Vagina (tissue), 2 donors: ENCODE data around the gene CSNK1D. TPM values are rescaled to one million over a fixed set of nuclear protein-coding genes. Genes with fewer than 3 reads are reported as not detected.

Experiments
- DNase-seq, 2 donors: peaks; one replicate each; pipeline ENCODE4 v3.0.0-alpha.2; 2017; ENCODE audit errors: extremely low spot score in 2 of 2
- H3K27ac ChIP-seq: fragments of 200-600 bp; sonication (generic); one replicate; pipeline ENCODE4 v1.5.1; 2019
- H3K27me3 ChIP-seq: fragments of 200-600 bp; sonication (generic); one replicate; pipeline ENCODE4 v1.5.1; 2019
- H3K36me3 ChIP-seq, 2 donors: fragments of 200-600 bp; sonication (generic); one replicate each; pipeline ENCODE4 v1.5.1; 2017 to 2019
- H3K4me1 ChIP-seq: fragments of 200-600 bp; sonication (generic); one replicate; pipeline ENCODE4 v1.5.1; 2019
- H3K4me3 ChIP-seq, 2 donors: fragments of 200-600 bp; sonication (generic); 1 replicate in 1 of 2; 2 replicates in 1 of 2; pipeline ENCODE4 v1.5.1; 2016 to 2019
- H3K9me3 ChIP-seq: fragments of 200-600 bp; sonication (generic); one replicate; pipeline ENCODE4 v1.5.1; 2019
- POLR2A ChIP-seq, 2 donors: fragments of 450-650 bp; IDR thresholded peaks; one replicate each; pipeline ENCODE4 v1.6.1; 2017; ENCODE audit warnings: antibody characterized with exemption in 2 of 2, mild to moderate bottlenecking in 2 of 2, moderate library complexity in 2 of 2
- POLR2AphosphoS5 ChIP-seq, 2 donors: sonication (generic); formaldehyde crosslinking; IDR thresholded peaks; one replicate each; pipeline ENCODE4 v1.9.0; 2017; ENCODE audit warnings: antibody characterized with exemption in 2 of 2, mild to moderate bottlenecking in 2 of 2, low read depth in 1 of 2; ENCODE audit not compliant: insufficient read depth in 1 of 2
- intact Hi-C: fragments of 100-400 bp; cut with DNase I; formaldehyde crosslinking; loops from one replicate; pipeline ENCODE4 v1.15.1; 2023
- total RNA-seq: library from RNA; depleted of rRNA; stranded (reverse); fragments of >200 nt; gene quantifications from one replicate; pipeline ENCODE4 v1.2.3, GENCODE V29; 2016
- TF ChIP-seq, protein P1 (sequence below), 3 experiments: fragments of 450-650 bp in 2 of 3; fragments of 200-600 bp in 1 of 3; sonication (generic) in 1 of 3; IDR thresholded peaks; one replicate each; pipeline ENCODE4 v1.5.1; 2017 to 2019; ENCODE audit warnings: antibody characterized with exemption in 3 of 3, mild to moderate bottlenecking in 2 of 3, moderate library complexity in 2 of 3

Gene CSNK1D
- total RNA-seq, 1 donor from 2014 or later: 67.8 TPM

DNA sequence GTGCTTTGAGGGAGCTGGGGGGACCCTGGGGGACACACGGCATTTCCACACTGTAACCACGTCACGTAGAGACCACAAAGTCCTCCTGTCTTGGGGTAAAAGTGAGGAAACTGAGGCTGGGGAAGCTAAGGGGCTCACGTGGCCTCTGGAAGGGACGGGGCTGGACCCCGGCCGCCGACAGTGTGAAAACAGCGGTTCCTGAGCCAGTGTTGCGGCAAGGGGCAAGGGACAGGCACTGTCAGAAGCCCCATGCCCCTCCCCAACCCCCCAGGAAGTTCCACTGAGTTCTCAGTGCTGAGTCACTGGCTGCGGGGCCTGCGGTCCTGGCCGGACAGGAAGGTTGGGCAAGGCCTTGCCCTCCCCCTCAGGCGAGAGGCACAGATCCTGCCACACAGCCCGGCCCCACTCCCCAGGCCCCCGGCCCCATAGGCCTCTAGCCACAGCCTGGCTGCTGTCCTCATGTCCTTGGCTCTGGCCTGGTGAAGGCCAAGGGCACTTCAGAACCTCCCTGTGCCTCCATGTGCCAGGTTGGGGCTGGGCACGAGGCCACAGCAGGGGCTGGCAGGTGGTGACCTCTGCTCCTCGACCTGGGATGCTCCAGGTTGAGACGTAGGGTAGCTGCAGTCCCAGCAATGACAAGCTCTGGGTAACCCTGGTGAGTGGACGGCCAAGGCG, 55.8 kb downstream of the CSNK1D start:
- Histone ChIP-seq H3K27me3 (no peaks in the 10 kb centered on the region), H3K36me3 (no peaks in the 10 kb centered on the region), H3K27ac (peak overlapping the region; percentile 33), H3K4me3 (no peak overlapping the region), H3K9me3 (no peaks in the 10 kb centered on the region), H3K4me1 (peaks cover 37% of the 10 kb centered on the region)
- peak in 1 of 2 donors; percentile 85 for DNase-seq
- TF ChIP-seq, protein P1, sequence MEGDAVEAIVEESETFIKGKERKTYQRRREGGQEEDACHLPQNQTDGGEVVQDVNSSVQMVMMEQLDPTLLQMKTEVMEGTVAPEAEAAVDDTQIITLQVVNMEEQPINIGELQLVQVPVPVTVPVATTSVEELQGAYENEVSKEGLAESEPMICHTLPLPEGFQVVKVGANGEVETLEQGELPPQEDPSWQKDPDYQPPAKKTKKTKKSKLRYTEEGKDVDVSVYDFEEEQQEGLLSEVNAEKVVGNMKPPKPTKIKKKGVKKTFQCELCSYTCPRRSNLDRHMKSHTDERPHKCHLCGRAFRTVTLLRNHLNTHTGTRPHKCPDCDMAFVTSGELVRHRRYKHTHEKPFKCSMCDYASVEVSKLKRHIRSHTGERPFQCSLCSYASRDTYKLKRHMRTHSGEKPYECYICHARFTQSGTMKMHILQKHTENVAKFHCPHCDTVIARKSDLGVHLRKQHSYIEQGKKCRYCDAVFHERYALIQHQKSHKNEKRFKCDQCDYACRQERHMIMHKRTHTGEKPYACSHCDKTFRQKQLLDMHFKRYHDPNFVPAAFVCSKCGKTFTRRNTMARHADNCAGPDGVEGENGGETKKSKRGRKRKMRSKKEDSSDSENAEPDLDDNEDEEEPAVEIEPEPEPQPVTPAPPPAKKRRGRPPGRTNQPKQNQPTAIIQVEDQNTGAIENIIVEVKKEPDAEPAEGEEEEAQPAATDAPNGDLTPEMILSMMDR (IDR thresholded peaks at IDR 0.05): no peak
- TF ChIP-seq POLR2A (IDR thresholded peaks at IDR 0.05) (no peak), POLR2AphosphoS5 (IDR thresholded peaks at IDR 0.05; ENCODE audit: insufficient read depth in 1 of 2, low read depth in 1 of 2) (no peak)
- intact Hi-C loops: no loop called here

DNA sequence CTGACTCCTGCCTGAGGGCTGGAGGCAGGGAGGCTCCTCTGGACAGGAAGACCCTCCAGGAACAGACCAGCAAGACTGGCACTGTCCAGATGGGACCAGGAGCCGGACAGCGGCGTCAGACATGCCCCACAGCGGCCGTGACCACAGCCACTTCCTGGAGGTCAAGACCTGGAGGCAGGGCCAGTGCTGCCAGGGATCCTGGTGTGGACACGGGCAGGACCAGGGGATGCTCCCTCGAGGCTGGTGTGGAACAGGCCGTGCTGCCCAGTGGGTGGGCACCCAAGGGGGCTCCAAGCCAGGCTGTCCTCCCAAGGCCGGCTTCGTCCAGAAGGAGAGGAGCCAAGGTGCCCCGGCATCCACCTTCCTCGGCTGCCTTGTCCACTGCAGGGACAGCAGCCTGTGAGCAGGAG, 56.4 kb downstream of the CSNK1D start:
- H3K27ac ChIP-seq: peak overlapping the region; percentile 33
- H3K9me3 ChIP-seq: no peaks in the 10 kb centered on the region
- TF ChIP-seq, protein P1 (IDR thresholded peaks at IDR 0.05): no peak
- no peak for TF ChIP-seq POLR2A (IDR thresholded peaks at IDR 0.05)
- intact Hi-C loops: no loop called here
- peaks cover 38% of the 10 kb centered on the region for H3K4me1 ChIP-seq
- H3K4me3 ChIP-seq: no peak overlapping the region
- no peak for DNase-seq
- H3K36me3 ChIP-seq: no peaks in the 10 kb centered on the region
- no peaks in the 10 kb centered on the region for H3K27me3 ChIP-seq

DNA sequence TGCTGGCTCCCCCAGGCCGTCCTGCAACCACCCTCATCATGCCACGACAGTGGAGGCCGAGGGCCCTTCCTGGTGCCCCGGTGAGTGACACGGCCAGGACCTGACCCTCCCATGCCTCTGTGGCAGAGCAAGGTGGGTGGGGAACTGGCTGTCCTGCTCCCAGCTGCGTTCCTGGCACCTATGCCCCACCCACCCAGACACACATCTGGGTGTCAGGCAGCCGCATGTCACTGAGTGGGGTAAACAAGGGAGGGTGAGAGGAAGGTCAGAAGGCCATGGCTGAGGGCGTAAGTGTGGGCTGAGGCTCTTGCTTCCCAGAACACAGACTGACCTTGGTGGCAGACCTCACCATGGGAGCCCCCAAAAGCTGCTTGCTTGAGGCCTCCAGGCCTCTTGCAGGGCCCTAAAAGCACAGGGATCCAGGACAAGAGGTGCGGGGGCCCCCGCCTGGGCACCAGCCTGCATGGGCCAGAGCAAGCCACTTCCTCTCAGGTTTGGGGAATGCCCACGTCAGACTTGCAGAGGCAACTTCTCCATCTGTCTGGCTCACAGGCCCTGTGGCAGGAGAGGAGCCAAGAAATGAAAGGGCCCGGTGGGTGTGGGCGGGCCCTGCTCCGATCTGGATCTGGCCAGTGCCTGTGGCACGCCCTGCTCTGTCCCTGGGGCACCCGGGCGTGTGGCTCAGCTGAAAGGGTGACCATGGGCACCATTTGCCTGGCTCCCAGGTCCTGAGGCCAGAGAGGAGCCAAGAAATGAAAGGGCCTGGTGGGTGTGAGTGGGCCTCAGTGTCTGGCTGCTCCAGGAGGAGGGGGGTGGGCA, 57.0 kb downstream of the CSNK1D start:
- TF ChIP-seq POLR2A (IDR thresholded peaks at IDR 0.05): no peak
- TF ChIP-seq, protein P1 (IDR thresholded peaks at IDR 0.05): no peak
- peak in 1 of 2 donors; percentile 43 for TF ChIP-seq POLR2AphosphoS5 (IDR thresholded peaks at IDR 0.05; ENCODE audit: insufficient read depth in 1 of 2, low read depth in 1 of 2)
- intact Hi-C loops: no loop called here
- no peaks in the 10 kb centered on the region for H3K9me3 ChIP-seq

DNA sequence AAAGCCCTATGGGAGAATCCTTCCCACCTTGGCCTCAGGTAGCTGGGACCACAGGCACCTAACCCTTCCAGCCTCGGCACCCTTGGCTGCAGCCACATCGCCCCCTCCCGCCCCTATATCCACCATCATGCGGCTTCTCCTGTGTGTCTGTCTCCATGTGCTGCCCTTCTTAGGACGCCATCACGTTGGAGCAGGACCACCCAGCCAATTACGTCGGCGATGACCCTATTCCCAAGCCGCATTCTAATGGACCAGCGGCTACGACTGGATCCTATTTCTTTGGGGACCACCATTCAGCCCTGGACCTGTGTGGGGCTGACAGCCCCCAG, 57.6 kb downstream of the CSNK1D start:
- no peak overlapping the region for H3K4me3 ChIP-seq
- H3K9me3 ChIP-seq: no peaks in the 10 kb centered on the region
- no peak for DNase-seq
- H3K36me3 ChIP-seq: no peaks in the 10 kb centered on the region
- no peaks in the 10 kb centered on the region for H3K27me3 ChIP-seq
- H3K27ac ChIP-seq: peak overlapping the region; percentile 33
- intact Hi-C loops: no loop called here
- TF ChIP-seq POLR2A (IDR thresholded peaks at IDR 0.05): no peak
- TF ChIP-seq, protein P1 (IDR thresholded peaks at IDR 0.05): no peak
- no peak for TF ChIP-seq POLR2AphosphoS5 (IDR thresholded peaks at IDR 0.05; ENCODE audit: insufficient read depth in 1 of 2, low read depth in 1 of 2)
- peaks cover 48% of the 10 kb centered on the region for H3K4me1 ChIP-seq

More for the DNA sequence above, 57.0 kb downstream of the CSNK1D start:
- H3K4me1 ChIP-seq: peaks cover 44% of the 10 kb centered on the region
- peak overlapping the region; percentile 33 for H3K27ac ChIP-seq
- H3K27me3 ChIP-seq: no peaks in the 10 kb centered on the region
- H3K36me3 ChIP-seq: no peaks in the 10 kb centered on the region
- no peak overlapping the region for H3K4me3 ChIP-seq
- no peak for DNase-seq
